HEK293 (cell line): Measurements from ENCODE around the gene SLC7A6.

Source experiments
- CTCF ChIA-PET: fragments of 350-600 bp; formaldehyde crosslinking; extraction: SDS; loops from one replicate; lab custom pipeline; 2021; ENCODE audit warnings: antibody characterized with exemption; lab: Yijun Ruan, JAX
- POLR2A ChIA-PET: fragments of 300-600 bp; formaldehyde crosslinking; extraction: SDS; loops from one replicate; lab custom pipeline; 2020; ENCODE audit warnings: antibody characterized with exemption, inconsistent platforms; lab: Yijun Ruan, JAX
- H3K27ac ChIP-seq: fragments of 200-500 bp; sonication (Bioruptor generic); 2 replicates; pipeline ENCODE4 v1.5.1; 2014; ENCODE audit warnings: low read depth, low read length, control low read depth, inconsistent platforms; ENCODE audit errors: extremely low read depth
- H3K36me3 ChIP-seq, 2 experiments: fragments of 200-500 bp in 1 of 2; sonication (Bioruptor generic) in 1 of 2; 1 replicate in 1 of 2; 2 replicates in 1 of 2; pipeline ENCODE4 v1.5.1; 2014 to 2017; ENCODE audit warnings: inconsistent platforms in 2 of 2, low read length in 2 of 2; ENCODE audit not compliant: control insufficient read depth in 2 of 2, insufficient read depth in 1 of 2
- H3K4me1 ChIP-seq: fragments of 200-500 bp; sonication (Bioruptor generic); 2 replicates; pipeline ENCODE4 v1.5.1; 2014; ENCODE audit warnings: mild to moderate bottlenecking, low read length, inconsistent platforms; ENCODE audit not compliant: control insufficient read depth, insufficient read depth
- H3K4me3 ChIP-seq: 2 replicates; pipeline ENCODE4 v1.5.1; 2011; ENCODE audit warnings: low read depth, mild to moderate bottlenecking, control low read depth, low read length, moderate library complexity
- H3K9me3 ChIP-seq: fragments of 200-500 bp; sonication (Bioruptor generic); 2 replicates; pipeline ENCODE4 v1.5.1; 2014; ENCODE audit warnings: low read depth, low read length, inconsistent platforms; ENCODE audit not compliant: control insufficient read depth, insufficient read depth
- YY1 ChIP-seq: fragments of 450-650 bp; formaldehyde crosslinking; IDR thresholded peaks from 2 replicates; pipeline ENCODE4 v1.5.1; 2018; ENCODE audit warnings: missing biosample characterization, missing genetic modification characterization
- ZBTB21 ChIP-seq: fragments of 450-650 bp; formaldehyde crosslinking; IDR thresholded peaks from 2 replicates; pipeline ENCODE4 v1.5.1; 2017; ENCODE audit warnings: missing biosample characterization, missing genetic modification characterization
- ZNF132 ChIP-seq: fragments of 450-650 bp; formaldehyde crosslinking; IDR thresholded peaks from 2 replicates; pipeline ENCODE4 v1.5.1; 2017; ENCODE audit warnings: missing biosample characterization, missing genetic modification characterization, borderline replicate concordance
- ZNF24 ChIP-seq: fragments of 450-650 bp; formaldehyde crosslinking; IDR thresholded peaks from 2 replicates; pipeline ENCODE4 v1.5.1; 2016; ENCODE audit warnings: missing biosample characterization, missing genetic modification characterization
- ZNF404 ChIP-seq: fragments of 450-650 bp; formaldehyde crosslinking; IDR thresholded peaks from 2 replicates; pipeline ENCODE4 v1.5.1; 2017; ENCODE audit warnings: missing biosample characterization, missing genetic modification characterization
- ZNF433 ChIP-seq: fragments of 450-650 bp; formaldehyde crosslinking; IDR thresholded peaks from 2 replicates; pipeline ENCODE4 v1.5.1; 2016; ENCODE audit warnings: missing biosample characterization, missing genetic modification characterization, low read depth
- ZNF488 ChIP-seq: fragments of 450-650 bp; formaldehyde crosslinking; IDR thresholded peaks from 2 replicates; pipeline ENCODE4 v1.5.1; 2016; ENCODE audit warnings: missing biosample characterization, missing genetic modification characterization
- ZNF585B ChIP-seq: fragments of 450-650 bp; formaldehyde crosslinking; IDR thresholded peaks from 2 replicates; pipeline ENCODE4 v1.5.1; 2016; ENCODE audit warnings: missing biosample characterization, missing genetic modification characterization
- ZNF776 ChIP-seq: fragments of 450-650 bp; formaldehyde crosslinking; IDR thresholded peaks from 2 replicates; pipeline ENCODE4 v1.5.0; 2017; ENCODE audit warnings: missing biosample characterization, missing genetic modification characterization, borderline replicate concordance
- TF ChIP-seq, protein P1 (sequence below): fragments of 450-650 bp; formaldehyde crosslinking; IDR thresholded peaks from 2 replicates; pipeline ENCODE4 v1.5.1; 2017; ENCODE audit warnings: missing biosample characterization, missing genetic modification characterization
- TF ChIP-seq, protein P2 (sequence below): fragments of 450-650 bp; formaldehyde crosslinking; IDR thresholded peaks from 2 replicates; pipeline ENCODE4 v1.5.1; 2017; ENCODE audit warnings: missing biosample characterization, missing genetic modification characterization
- TF ChIP-seq, protein P3 (sequence below): fragments of 450-650 bp; formaldehyde crosslinking; IDR thresholded peaks from 2 replicates; pipeline ENCODE4 v1.5.1; 2016; ENCODE audit warnings: missing biosample characterization, missing genetic modification characterization, borderline replicate concordance
- TF ChIP-seq, protein P4 (sequence below): fragments of 450-650 bp; formaldehyde crosslinking; IDR thresholded peaks from 2 replicates; pipeline ENCODE4 v1.5.1; 2016; ENCODE audit warnings: missing biosample characterization, missing genetic modification characterization, borderline replicate concordance
- TF ChIP-seq, protein P5 (sequence below): fragments of 450-650 bp; formaldehyde crosslinking; IDR thresholded peaks from 2 replicates; pipeline ENCODE4 v1.5.1; 2016; ENCODE audit warnings: missing biosample characterization, missing genetic modification characterization

Gene SLC7A6

DNA sequence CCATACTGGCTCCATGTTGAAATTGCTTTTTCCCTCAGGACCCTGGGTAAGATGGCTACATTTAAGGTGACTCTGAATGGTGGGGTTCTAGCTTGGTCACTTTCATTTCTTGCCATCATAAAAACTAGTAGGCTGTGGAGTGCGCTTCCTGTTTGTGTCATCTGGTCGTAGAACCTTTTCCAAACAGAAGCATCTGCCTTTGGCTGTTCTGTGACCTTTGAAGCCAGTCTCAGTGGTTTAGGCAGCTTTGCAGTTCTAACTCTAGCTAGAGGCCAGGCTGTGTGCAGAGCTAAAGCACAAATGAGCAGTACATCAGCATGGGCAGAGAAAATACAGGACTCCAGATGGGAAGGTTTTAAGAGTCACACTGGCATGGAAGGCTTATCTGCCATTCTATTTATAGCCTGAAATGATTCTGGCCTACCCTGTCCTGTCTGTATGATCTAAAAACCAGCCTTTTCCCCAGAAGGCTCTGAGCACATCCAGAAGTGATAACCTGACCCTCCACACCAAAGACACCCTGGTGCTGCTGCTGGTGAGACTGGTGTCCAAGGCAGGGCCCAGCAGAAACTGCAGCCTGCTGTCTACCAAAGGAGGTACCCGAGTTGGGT, 37.0 kb upstream of the SLC7A6 start:
- Histone ChIP-seq H3K4me3 (no peak overlapping the region), H3K4me1 (no peaks in the 10 kb centered on the region), H3K36me3 (peaks cover 0 to 52% of the 10 kb centered on the region in 2 experiments; a peak in 1 of 3 replicates), H3K9me3 (no peaks in the 10 kb centered on the region), H3K27ac (no peak overlapping the region)
- ChIA-PET CTCF (interaction anchor here (0.9 to 1.6 kb wide), 4 partner anchors 10 to 134 kb away, joined by 4 to 7 read pairs (median 4); no protein-coding TSS in a partner anchor), POLR2A (interaction anchor here (0.7 kb wide), 1 partner anchor 261 kb away, joined by 3 read pairs; no protein-coding TSS in a partner anchor)
- no peak for TF ChIP-seq ZNF488 (tag by site-specific recombination)
- TF ChIP-seq, protein P1, sequence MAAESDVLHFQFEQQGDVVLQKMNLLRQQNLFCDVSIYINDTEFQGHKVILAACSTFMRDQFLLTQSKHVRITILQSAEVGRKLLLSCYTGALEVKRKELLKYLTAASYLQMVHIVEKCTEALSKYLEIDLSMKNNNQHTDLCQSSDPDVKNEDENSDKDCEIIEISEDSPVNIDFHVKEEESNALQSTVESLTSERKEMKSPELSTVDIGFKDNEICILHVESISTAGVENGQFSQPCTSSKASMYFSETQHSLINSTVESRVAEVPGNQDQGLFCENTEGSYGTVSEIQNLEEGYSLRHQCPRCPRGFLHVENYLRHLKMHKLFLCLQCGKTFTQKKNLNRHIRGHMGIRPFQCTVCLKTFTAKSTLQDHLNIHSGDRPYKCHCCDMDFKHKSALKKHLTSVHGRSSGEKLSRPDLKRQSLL (tag by site-specific recombination): no peak
- TF ChIP-seq, protein P2, sequence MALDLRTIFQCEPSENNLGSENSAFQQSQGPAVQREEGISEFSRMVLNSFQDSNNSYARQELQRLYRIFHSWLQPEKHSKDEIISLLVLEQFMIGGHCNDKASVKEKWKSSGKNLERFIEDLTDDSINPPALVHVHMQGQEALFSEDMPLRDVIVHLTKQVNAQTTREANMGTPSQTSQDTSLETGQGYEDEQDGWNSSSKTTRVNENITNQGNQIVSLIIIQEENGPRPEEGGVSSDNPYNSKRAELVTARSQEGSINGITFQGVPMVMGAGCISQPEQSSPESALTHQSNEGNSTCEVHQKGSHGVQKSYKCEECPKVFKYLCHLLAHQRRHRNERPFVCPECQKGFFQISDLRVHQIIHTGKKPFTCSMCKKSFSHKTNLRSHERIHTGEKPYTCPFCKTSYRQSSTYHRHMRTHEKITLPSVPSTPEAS (tag by site-specific recombination): no peak
- no peak for TF ChIP-seq ZBTB21 (tag by site-specific recombination)
- TF ChIP-seq ZNF404: no peak
- TF ChIP-seq ZNF776 (tag by site-specific recombination): no peak
- TF ChIP-seq ZNF24 (tag by site-specific recombination): no peak
- no peak for TF ChIP-seq YY1 (tag by site-specific recombination)
- TF ChIP-seq ZNF132 (tag by site-specific recombination): no peak
- no peak for TF ChIP-seq ZNF433
- TF ChIP-seq ZNF585B (tag by site-specific recombination): no peak
- TF ChIP-seq, protein P3, sequence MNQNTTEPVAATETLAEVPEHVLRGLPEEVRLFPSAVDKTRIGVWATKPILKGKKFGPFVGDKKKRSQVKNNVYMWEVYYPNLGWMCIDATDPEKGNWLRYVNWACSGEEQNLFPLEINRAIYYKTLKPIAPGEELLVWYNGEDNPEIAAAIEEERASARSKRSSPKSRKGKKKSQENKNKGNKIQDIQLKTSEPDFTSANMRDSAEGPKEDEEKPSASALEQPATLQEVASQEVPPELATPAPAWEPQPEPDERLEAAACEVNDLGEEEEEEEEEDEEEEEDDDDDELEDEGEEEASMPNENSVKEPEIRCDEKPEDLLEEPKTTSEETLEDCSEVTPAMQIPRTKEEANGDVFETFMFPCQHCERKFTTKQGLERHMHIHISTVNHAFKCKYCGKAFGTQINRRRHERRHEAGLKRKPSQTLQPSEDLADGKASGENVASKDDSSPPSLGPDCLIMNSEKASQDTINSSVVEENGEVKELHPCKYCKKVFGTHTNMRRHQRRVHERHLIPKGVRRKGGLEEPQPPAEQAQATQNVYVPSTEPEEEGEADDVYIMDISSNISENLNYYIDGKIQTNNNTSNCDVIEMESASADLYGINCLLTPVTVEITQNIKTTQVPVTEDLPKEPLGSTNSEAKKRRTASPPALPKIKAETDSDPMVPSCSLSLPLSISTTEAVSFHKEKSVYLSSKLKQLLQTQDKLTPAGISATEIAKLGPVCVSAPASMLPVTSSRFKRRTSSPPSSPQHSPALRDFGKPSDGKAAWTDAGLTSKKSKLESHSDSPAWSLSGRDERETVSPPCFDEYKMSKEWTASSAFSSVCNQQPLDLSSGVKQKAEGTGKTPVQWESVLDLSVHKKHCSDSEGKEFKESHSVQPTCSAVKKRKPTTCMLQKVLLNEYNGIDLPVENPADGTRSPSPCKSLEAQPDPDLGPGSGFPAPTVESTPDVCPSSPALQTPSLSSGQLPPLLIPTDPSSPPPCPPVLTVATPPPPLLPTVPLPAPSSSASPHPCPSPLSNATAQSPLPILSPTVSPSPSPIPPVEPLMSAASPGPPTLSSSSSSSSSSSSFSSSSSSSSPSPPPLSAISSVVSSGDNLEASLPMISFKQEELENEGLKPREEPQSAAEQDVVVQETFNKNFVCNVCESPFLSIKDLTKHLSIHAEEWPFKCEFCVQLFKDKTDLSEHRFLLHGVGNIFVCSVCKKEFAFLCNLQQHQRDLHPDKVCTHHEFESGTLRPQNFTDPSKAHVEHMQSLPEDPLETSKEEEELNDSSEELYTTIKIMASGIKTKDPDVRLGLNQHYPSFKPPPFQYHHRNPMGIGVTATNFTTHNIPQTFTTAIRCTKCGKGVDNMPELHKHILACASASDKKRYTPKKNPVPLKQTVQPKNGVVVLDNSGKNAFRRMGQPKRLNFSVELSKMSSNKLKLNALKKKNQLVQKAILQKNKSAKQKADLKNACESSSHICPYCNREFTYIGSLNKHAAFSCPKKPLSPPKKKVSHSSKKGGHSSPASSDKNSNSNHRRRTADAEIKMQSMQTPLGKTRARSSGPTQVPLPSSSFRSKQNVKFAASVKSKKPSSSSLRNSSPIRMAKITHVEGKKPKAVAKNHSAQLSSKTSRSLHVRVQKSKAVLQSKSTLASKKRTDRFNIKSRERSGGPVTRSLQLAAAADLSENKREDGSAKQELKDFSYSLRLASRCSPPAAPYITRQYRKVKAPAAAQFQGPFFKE: no peak
- TF ChIP-seq, protein P4, sequence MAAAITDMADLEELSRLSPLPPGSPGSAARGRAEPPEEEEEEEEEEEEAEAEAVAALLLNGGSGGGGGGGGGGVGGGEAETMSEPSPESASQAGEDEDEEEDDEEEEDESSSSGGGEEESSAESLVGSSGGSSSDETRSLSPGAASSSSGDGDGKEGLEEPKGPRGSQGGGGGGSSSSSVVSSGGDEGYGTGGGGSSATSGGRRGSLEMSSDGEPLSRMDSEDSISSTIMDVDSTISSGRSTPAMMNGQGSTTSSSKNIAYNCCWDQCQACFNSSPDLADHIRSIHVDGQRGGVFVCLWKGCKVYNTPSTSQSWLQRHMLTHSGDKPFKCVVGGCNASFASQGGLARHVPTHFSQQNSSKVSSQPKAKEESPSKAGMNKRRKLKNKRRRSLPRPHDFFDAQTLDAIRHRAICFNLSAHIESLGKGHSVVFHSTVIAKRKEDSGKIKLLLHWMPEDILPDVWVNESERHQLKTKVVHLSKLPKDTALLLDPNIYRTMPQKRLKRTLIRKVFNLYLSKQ (tag by site-specific recombination): no peak
- TF ChIP-seq, protein P5, sequence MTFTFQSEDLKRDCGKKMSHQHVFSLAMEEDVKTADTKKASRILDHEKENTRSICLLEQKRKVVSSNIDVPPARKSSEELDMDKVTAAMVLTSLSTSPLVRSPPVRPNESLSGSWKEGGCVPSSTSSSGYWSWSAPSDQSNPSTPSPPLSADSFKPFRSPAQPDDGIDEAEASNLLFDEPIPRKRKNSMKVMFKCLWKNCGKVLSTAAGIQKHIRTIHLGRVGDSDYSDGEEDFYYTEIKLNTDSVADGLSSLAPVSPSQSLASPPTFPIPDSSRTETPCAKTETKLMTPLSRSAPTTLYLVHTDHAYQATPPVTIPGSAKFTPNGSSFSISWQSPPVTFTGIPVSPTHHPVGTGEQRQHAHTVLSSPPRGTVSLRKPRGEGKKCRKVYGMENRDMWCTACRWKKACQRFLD: no peak
